Measurements from ENCODE around the gene BTN1A1.
"Not testable (repeated sequence)": the region's sequence is repeated elsewhere in the genome, so short reads cannot be mapped to it uniquely, and the experiment has no call there.

- TF ChIP-seq CTCF, EZH2phosphoT487 (IDR thresholded peaks at IDR 0.05): not testable (repeated sequence)
Observed at GRCh38 chr6:26524314-26524713, 24.2 kb downstream of the BTN1A1 start.
